ENCODE measurements around the gene ATRN. TPM values are rescaled to one million over a fixed set of nuclear protein-coding genes. Genes with fewer than 3 reads are reported as not detected.
"Not testable (repeated sequence)": the region's sequence is repeated elsewhere in the genome, so short reads cannot be mapped to it uniquely, and the experiment has no call there.

The ATRN gene
- total RNA-seq, 1 donor from 2014 or later: 42.2 TPM

- no peak for DNase-seq (ENCODE audit: low spot score)
These were observed 44.8 kb downstream of the ATRN start for GRCh38 chr20:3515379-3516170.

GRCh38 chr20:3521852-3522740 is 51.3 kb downstream of the ATRN start:
- DNase-seq (ENCODE audit: low spot score): no peak

GRCh38 chr20:3524696-3525095 is 53.9 kb downstream of the ATRN start:
- DNase-seq (ENCODE audit: low spot score): not testable (repeated sequence)

GRCh38 chr20:3532089-3532615 is 61.3 kb downstream of the ATRN start:
- DNase-seq (ENCODE audit: low spot score): no peak

- DNase-seq (ENCODE audit: low spot score): not testable (repeated sequence)
These were observed 66.9 kb downstream of the ATRN start for GRCh38 chr20:3537733-3538132.

GRCh38 chr20:3539311-3540107 is 68.7 kb downstream of the ATRN start:
- no peak for DNase-seq (ENCODE audit: low spot score)

GRCh38 chr20:3541887-3542721 is 71.3 kb downstream of the ATRN start:
- no peak for DNase-seq (ENCODE audit: low spot score)

- DNase-seq (ENCODE audit: low spot score): no peak
These were observed 73.2 kb downstream of the ATRN start for GRCh38 chr20:3543901-3544507.

- DNase-seq (ENCODE audit: low spot score): no peak
These were observed 74.6 kb downstream of the ATRN start for GRCh38 chr20:3545401-3545925.

- DNase-seq (ENCODE audit: low spot score): no peak
These were observed 77.1 kb downstream of the ATRN start for GRCh38 chr20:3547906-3548305.

GRCh38 chr20:3550837-3551236 is 80.0 kb downstream of the ATRN start:
- no peak for DNase-seq (ENCODE audit: low spot score)

- DNase-seq (ENCODE audit: low spot score): no peak
These were observed 81.0 kb downstream of the ATRN start for GRCh38 chr20:3551681-3552434.

GRCh38 chr20:3553663-3554062 is 82.8 kb downstream of the ATRN start:
- DNase-seq (ENCODE audit: low spot score): no peak

GRCh38 chr20:3557237-3557785 is 86.5 kb downstream of the ATRN start:
- no peak for DNase-seq (ENCODE audit: low spot score)

GRCh38 chr20:3559231-3559630 is 88.4 kb downstream of the ATRN start:
- no peak for DNase-seq (ENCODE audit: low spot score)

GRCh38 chr20:3559637-3560036 is 88.8 kb downstream of the ATRN start:
- no peak for DNase-seq (ENCODE audit: low spot score)

- DNase-seq (ENCODE audit: low spot score): no peak
These were observed 89.3 kb downstream of the ATRN start for GRCh38 chr20:3560162-3560561.

- DNase-seq (ENCODE audit: low spot score): no peak
These were observed 89.8 kb downstream of the ATRN start for GRCh38 chr20:3560578-3560977.

GRCh38 chr20:3563133-3563532 is 92.3 kb downstream of the ATRN start:
- DNase-seq (ENCODE audit: low spot score): no peak
